RWPE1 (cell line): ENCODE data around the gene C1QC.

ENCODE experiments used
- CTCF ChIA-PET: fragments of 350-600 bp; sonication (Branson Sonifier 250); formaldehyde crosslinking; extraction: SDS; loops from one replicate; lab custom pipeline; 2021; lab: Yijun Ruan, JAX
- POLR2A ChIA-PET: fragments of 400-600 bp; formaldehyde crosslinking; extraction: SDS; loops from one replicate; lab custom pipeline; 2020; ENCODE audit warnings: antibody characterized with exemption; ENCODE audit not compliant: low non-redundant PET; lab: Yijun Ruan, JAX
- DNase-seq: peaks from one replicate; pipeline ENCODE4 v3.0.0; 2012; ENCODE audit warnings: low spot score
- H3K27ac ChIP-seq: fragments of 450-650 bp; 2 replicates; pipeline ENCODE4 v1.5.1; 2017
- TF ChIP-seq, protein P1 (sequence below): fragments of 450-650 bp; conservative IDR thresholded peaks from 2 replicates; pipeline ENCODE4 v1.5.1; 2017; ENCODE audit warnings: low read depth, mild to moderate bottlenecking

The C1QC gene

GRCh38 chr1:22643381-22643780 lies at the start of gene C1QC:
TSS of gene C1QC (plus strand) at chr1:22643633. CDS start at chr1:22644024, 391 bp downstream.
- POLR2A ChIA-PET: no interaction called here
- no peak for DNase-seq
- TF ChIP-seq, protein P1, sequence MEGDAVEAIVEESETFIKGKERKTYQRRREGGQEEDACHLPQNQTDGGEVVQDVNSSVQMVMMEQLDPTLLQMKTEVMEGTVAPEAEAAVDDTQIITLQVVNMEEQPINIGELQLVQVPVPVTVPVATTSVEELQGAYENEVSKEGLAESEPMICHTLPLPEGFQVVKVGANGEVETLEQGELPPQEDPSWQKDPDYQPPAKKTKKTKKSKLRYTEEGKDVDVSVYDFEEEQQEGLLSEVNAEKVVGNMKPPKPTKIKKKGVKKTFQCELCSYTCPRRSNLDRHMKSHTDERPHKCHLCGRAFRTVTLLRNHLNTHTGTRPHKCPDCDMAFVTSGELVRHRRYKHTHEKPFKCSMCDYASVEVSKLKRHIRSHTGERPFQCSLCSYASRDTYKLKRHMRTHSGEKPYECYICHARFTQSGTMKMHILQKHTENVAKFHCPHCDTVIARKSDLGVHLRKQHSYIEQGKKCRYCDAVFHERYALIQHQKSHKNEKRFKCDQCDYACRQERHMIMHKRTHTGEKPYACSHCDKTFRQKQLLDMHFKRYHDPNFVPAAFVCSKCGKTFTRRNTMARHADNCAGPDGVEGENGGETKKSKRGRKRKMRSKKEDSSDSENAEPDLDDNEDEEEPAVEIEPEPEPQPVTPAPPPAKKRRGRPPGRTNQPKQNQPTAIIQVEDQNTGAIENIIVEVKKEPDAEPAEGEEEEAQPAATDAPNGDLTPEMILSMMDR: no peak
- CTCF ChIA-PET: interaction anchor here (0.5 to 4.2 kb wide), 3 partner anchors 13 to 223 kb away, joined by 3 to 46 read pairs (median 4); no protein-coding TSS in a partner anchor
- no peak within 1 kb of the TSS for H3K27ac ChIP-seq

GRCh38 chr1:22594396-22594795 lies 49.0 kb upstream of the C1QC start:
- no peak for DNase-seq
- no peak overlapping the region for H3K27ac ChIP-seq
- CTCF ChIA-PET: no interaction called here
- POLR2A ChIA-PET: no interaction called here
- TF ChIP-seq, protein P1: no peak

- DNase-seq: no peak
- CTCF ChIA-PET: no interaction called here
- no peak overlapping the region for H3K27ac ChIP-seq
- TF ChIP-seq, protein P1: no peak
- POLR2A ChIA-PET: no interaction called here
These were observed 48.3 kb upstream of the C1QC start for GRCh38 chr1:22595108-22595507.

- POLR2A ChIA-PET: no interaction called here
These were observed 46.0 kb upstream of the C1QC start for GRCh38 chr1:22597301-22597965.

GRCh38 chr1:22597996-22598395 lies 45.4 kb upstream of the C1QC start:
- no peak overlapping the region for H3K27ac ChIP-seq
- CTCF ChIA-PET: no interaction called here
- POLR2A ChIA-PET: no interaction called here
- no peak for DNase-seq
- TF ChIP-seq, protein P1: no peak

More at GRCh38 chr1:22597301-22597965, 46.0 kb upstream of the C1QC start:
- no peak for DNase-seq
- CTCF ChIA-PET: interaction anchor here (0.5 kb wide), 1 partner anchor 133 kb away, joined by 3 read pairs; no protein-coding TSS in a partner anchor
- H3K27ac ChIP-seq: no peak overlapping the region
- TF ChIP-seq, protein P1: no peak

- CTCF ChIA-PET: interaction anchor here (0.7 kb wide), 1 partner anchor 171 kb away, joined by 6 read pairs; no protein-coding TSS in a partner anchor
- TF ChIP-seq, protein P1: no peak
- H3K27ac ChIP-seq: no peak overlapping the region
- POLR2A ChIA-PET: no interaction called here
- no peak for DNase-seq
These were observed 44.7 kb upstream of the C1QC start for GRCh38 chr1:22598736-22599135.
